IPS-15b (cell line): ENCODE data around the gene BSG.
A peak's percentile ranks its signal among the peaks of the same experiment; 100 is the strongest.

Experiments used
- H3K27me3 ChIP-seq: one replicate; pipeline ENCODE4 v1.6.1; 2013; ENCODE audit warnings: low read length; ENCODE audit not compliant: control insufficient read depth, insufficient read depth
- H3K36me3 ChIP-seq: one replicate; pipeline ENCODE4 v1.6.1; 2013; ENCODE audit warnings: low read length; ENCODE audit not compliant: control insufficient read depth, insufficient read depth
- H3K4me1 ChIP-seq: one replicate; pipeline ENCODE4 v1.6.1; 2013; ENCODE audit warnings: mild to moderate bottlenecking, low read length; ENCODE audit not compliant: control insufficient read depth, insufficient read depth
- H3K4me3 ChIP-seq: one replicate; pipeline ENCODE4 v1.5.1; 2013; ENCODE audit warnings: low read depth, low read length
- H3K9ac ChIP-seq: one replicate; pipeline ENCODE4 v1.6.1; 2013; ENCODE audit warnings: low read depth, mild to moderate bottlenecking, low read length
- H3K9me3 ChIP-seq: one replicate; pipeline ENCODE4 v1.6.1; 2013; ENCODE audit warnings: mild to moderate bottlenecking, low read length; ENCODE audit not compliant: control insufficient read depth, insufficient read depth

The BSG gene

GRCh38 chr19:566844-567243, 5.6 kb upstream of the BSG start:
- H3K9me3 ChIP-seq, result no peaks in the 10 kb centered on the region
- no peak overlapping the region for H3K9ac ChIP-seq
- H3K27me3 ChIP-seq, result no peaks in the 10 kb centered on the region
- H3K36me3 ChIP-seq, result no peaks in the 10 kb centered on the region
- H3K4me3 ChIP-seq, result no peak overlapping the region
- H3K4me1 ChIP-seq, result no peaks in the 10 kb centered on the region

DNA sequence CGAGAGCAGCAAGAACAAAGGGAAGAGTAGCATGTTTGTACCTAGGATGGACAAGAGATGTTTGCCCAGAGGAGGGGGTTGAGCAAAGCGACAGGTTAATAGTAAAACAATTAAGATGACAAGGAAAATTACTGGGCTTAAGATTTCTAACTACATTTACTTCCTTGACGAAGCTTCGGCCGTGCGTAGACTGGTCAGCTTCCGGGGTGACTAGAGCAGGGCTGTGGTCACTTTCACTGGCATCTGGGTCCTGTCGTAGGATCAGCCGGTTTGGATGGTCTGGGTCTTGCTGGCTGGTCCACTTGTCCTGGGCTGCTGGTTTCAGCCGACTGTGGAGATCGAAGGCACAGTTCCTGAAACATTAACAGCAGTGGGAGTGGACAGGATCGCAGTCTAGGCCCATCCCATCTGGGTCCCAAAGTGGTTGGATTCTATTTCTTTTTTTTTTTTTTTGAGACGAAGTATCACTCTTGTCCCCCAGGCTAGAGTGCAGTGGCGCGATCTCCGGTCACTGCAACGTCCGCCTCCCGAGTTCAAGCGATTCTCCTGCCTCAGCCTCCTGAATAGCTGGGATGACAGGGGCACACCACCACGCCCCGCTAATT, 5.0 kb upstream of the BSG start:
- Histone ChIP-seq H3K9ac (no peak overlapping the region), H3K9me3 (no peaks in the 10 kb centered on the region), H3K36me3 (no peaks in the 10 kb centered on the region), H3K4me1 (no peaks in the 10 kb centered on the region), H3K27me3 (no peaks in the 10 kb centered on the region), H3K4me3 (no peak overlapping the region)

- Histone ChIP-seq H3K36me3 (no peaks in the 10 kb centered on the region), H3K4me3 (no peak overlapping the region), H3K4me1 (peaks cover 6% of the 10 kb centered on the region), H3K9me3 (no peaks in the 10 kb centered on the region), H3K27me3 (no peaks in the 10 kb centered on the region), H3K9ac (no peak overlapping the region)
Observed at GRCh38 chr19:570251-570686, 2.1 kb upstream of the BSG start.

DNA sequence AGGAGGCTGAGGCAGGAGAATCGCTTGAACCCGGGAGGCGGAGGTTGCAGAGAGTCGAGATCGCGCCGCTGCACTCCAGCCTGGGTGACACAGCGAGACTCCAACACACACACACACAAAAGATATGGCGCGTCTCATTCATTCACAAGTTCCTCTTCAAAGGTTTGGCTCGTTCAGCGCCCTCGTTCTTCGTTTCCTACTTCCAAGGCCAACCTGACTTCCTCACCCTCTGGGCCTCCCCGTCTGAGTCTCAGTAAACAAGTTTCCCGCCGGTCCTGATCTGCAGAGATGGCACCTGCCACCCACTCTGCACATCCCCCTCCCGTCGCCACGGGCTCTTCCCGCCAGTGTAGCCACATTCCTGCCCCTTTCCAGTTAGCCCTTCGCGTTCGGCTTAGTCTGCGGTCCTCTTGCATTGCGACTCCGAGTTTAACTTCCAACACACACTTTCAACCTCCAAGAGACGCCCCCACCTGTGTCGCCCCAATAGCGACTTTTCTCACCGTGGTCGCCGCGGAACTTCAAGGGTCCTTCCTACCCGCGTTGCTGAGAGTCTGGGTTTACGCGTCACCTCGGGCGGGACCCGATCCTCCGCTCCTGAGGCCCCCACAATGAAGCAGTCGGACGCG, 1.3 kb upstream of the BSG start:
- Histone ChIP-seq H3K9ac (peak overlapping the region; percentile 8), H3K9me3 (no peaks in the 10 kb centered on the region), H3K36me3 (peaks cover under 1% of the 10 kb centered on the region), H3K4me3 (peak overlapping the region; percentile 77), H3K4me1 (peaks cover 6% of the 10 kb centered on the region), H3K27me3 (no peaks in the 10 kb centered on the region)

GRCh38 chr19:571566-571974, 826 bp upstream of the BSG start:
- Histone ChIP-seq H3K4me3 (peak overlapping the region; percentile 77), H3K9me3 (no peaks in the 10 kb centered on the region), H3K9ac (peak overlapping the region; percentile 8), H3K4me1 (peaks cover 6% of the 10 kb centered on the region), H3K36me3 (peaks cover 4% of the 10 kb centered on the region), H3K27me3 (no peaks in the 10 kb centered on the region)

- Histone ChIP-seq H3K9ac (peak overlapping the region; percentile 92), H3K4me3 (peak overlapping the region; percentile 95), H3K9me3 (no peaks in the 10 kb centered on the region), H3K4me1 (peaks cover 6% of the 10 kb centered on the region), H3K27me3 (no peaks in the 10 kb centered on the region), H3K36me3 (peaks cover 12% of the 10 kb centered on the region)
Observed at GRCh38 chr19:572743-573518, 535 bp downstream of the BSG start.

- H3K4me1 ChIP-seq, result peaks cover 6% of the 10 kb centered on the region
Observed at GRCh38 chr19:573519-573825, 1.1 kb downstream of the BSG start.

DNA sequence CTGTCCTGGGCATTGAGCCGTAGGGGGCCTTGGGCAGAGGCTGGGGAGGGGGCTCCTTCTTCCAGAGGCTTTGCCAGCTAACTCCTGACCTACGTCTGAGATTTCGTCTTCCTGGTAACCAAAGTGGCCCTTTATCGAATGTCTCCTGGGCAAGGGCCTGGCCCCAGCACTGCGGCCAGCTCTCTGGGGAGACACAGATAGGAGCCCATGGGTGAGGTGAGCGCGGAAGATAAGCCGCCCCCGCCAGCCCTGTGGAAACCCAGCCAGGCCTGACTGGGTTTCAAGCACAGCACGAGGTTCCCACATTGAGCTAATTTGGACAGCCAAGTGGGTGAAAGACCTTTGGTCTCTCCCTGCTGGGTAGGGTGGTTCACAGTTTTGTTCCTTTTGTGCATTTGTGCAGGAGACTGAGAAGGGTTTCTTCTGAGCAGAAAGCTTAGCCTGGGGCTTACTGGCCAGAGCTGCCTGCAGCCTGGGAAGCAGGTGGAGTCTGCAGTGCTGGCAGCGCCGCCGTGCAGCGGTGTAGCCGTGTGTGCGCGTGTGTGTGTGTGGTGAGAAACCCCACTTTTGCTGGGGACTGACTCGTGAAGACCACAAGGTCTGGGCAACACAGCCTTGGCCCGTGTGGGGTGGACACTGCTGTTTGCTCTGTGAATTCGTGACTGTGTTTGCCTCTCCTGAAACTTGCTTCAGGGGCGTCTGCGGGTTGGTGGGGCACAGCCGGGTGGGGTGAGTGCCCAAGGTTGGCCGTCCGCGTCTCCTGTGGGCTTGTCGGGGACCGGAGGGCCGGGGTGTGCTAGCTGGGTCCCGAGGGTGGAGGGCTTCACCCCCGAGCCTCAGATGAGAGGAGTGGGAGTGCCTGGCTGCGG, 2.5 kb downstream of the BSG start:
- Histone ChIP-seq H3K9me3 (no peaks in the 10 kb centered on the region), H3K4me1 (peaks cover 6% of the 10 kb centered on the region), H3K36me3 (peaks cover 29% of the 10 kb centered on the region), H3K27me3 (no peaks in the 10 kb centered on the region), H3K9ac (peak overlapping the region; percentile 81), H3K4me3 (peak overlapping the region; percentile 52)

More at GRCh38 chr19:573519-573825, 1.1 kb downstream of the BSG start:
- Histone ChIP-seq H3K27me3 (no peaks in the 10 kb centered on the region), H3K9ac (peak overlapping the region; percentile 92), H3K36me3 (peaks cover 17% of the 10 kb centered on the region), H3K4me3 (peak overlapping the region; percentile 95), H3K9me3 (no peaks in the 10 kb centered on the region)

DNA sequence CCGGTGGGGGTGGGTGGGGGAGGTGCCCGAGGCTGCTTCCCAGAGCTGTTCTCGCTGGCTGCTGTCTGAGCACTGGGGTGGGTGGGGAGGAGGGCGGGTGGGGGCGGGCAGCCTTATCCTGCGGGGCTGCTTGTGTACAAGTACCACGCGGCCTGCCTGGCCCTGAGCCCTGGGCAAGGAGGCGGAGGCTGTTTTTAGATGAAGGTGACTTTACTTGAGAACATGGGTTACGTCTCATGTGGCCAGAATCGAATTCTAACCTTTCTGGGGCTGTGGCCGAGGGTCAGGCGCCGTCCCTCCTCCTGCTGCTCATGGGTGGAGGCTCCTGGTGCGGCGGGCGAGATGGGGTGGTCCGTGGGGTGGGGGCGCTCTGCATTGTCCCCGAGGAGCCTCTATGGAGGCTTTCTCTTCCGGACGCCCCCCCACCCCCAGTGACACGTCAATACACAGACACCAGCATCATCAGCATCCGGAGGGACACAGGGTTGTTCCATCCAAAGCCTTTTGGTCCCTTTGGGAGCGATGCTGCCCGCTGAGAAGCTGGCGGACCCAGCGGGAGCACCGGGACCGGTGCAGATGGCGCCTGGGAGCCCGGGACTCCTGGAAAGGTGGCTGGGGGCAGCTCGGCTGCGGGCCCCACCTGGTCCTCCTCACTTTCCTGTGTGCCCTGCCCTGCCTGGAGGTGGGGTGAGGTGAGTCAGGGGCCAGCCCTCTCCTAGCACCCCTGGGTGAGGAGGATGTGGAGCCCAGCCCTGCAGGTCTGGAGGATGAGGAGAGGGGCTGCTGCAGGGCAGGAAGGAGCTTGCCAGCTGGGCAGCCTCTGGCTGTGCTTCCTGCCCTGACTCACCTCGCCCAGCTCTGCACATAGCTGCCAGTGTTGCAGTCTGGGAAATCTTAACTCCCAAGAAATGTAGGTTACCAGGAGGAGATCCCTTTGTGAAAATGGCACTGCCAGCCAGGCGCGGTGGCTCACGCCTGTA, 3.4 kb downstream of the BSG start:
- H3K36me3 ChIP-seq, result peaks cover 36% of the 10 kb centered on the region
- no peaks in the 10 kb centered on the region for H3K27me3 ChIP-seq
- H3K9ac ChIP-seq, result peak overlapping the region; percentile 37
- H3K9me3 ChIP-seq, result no peaks in the 10 kb centered on the region
- peaks cover 6% of the 10 kb centered on the region for H3K4me1 ChIP-seq
- H3K4me3 ChIP-seq, result no peak overlapping the region

GRCh38 chr19:576768-577438, 4.5 kb downstream of the BSG start:
- peaks cover 6% of the 10 kb centered on the region for H3K4me1 ChIP-seq
- H3K36me3 ChIP-seq, result peaks cover 45% of the 10 kb centered on the region
- H3K4me3 ChIP-seq, result no peak overlapping the region
- H3K9ac ChIP-seq, result no peak overlapping the region
- no peaks in the 10 kb centered on the region for H3K9me3 ChIP-seq
- no peaks in the 10 kb centered on the region for H3K27me3 ChIP-seq
